Prostate gland (tissue), 2 donors: ENCODE measurements around the gene ASB7.

Source experiments
- POLR2A ChIP-seq: fragments of 450-650 bp; IDR thresholded peaks from one replicate; pipeline ENCODE4 v1.6.1; 2016; ENCODE audit warnings: antibody characterized with exemption, mild to moderate bottlenecking
- POLR2AphosphoS5 ChIP-seq: sonication (generic); formaldehyde crosslinking; IDR thresholded peaks from one replicate; pipeline ENCODE4 v1.6.1; 2017; ENCODE audit warnings: antibody characterized with exemption
- TF ChIP-seq, protein P1 (sequence below), 4 experiments: fragments of 200-600 bp in 2 of 4; fragments of 450-650 bp in 2 of 4; sonication (generic) in 2 of 4; IDR thresholded peaks; 1 replicate in 3 of 4; 2 replicates in 1 of 4; pipeline ENCODE4 v1.5.1; 2016 to 2019; ENCODE audit warnings: antibody characterized with exemption in 4 of 4, mild to moderate bottlenecking in 2 of 4, moderate library complexity in 2 of 4

DNA sequence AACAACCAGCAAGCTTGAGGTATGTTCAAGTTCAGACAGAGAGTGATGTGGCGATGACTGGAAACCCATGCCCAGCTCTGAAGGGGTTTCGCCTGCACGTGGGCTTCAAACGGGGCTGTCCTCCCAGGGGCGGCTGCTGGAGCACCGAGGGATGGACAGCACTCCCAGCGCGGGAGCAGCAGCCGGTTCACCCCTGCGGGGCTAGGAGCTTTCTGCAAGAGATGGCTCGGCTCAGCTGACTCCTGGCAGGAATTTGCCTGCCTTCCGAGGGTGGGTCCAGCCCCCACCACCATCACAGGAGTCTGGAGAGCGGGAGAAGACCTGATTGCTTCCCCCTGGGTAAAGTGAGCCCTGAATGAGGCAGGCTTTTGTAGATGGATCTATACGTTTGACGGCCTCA is 66.9 kb downstream of the ASB7 start:
- TF ChIP-seq, protein P1, sequence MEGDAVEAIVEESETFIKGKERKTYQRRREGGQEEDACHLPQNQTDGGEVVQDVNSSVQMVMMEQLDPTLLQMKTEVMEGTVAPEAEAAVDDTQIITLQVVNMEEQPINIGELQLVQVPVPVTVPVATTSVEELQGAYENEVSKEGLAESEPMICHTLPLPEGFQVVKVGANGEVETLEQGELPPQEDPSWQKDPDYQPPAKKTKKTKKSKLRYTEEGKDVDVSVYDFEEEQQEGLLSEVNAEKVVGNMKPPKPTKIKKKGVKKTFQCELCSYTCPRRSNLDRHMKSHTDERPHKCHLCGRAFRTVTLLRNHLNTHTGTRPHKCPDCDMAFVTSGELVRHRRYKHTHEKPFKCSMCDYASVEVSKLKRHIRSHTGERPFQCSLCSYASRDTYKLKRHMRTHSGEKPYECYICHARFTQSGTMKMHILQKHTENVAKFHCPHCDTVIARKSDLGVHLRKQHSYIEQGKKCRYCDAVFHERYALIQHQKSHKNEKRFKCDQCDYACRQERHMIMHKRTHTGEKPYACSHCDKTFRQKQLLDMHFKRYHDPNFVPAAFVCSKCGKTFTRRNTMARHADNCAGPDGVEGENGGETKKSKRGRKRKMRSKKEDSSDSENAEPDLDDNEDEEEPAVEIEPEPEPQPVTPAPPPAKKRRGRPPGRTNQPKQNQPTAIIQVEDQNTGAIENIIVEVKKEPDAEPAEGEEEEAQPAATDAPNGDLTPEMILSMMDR (IDR thresholded peaks at IDR 0.05): no peak
- no peak for TF ChIP-seq POLR2A
- no peak for TF ChIP-seq POLR2AphosphoS5
